Osteoblast (primary cell): Measurements from ENCODE around the gene ARR3. TPM values are rescaled to one million over a fixed set of nuclear protein-coding genes. Genes with fewer than 3 reads are reported as not detected.
"Not testable (repeated sequence)": the region's sequence is repeated elsewhere in the genome, so short reads cannot be mapped to it uniquely, and the experiment has no call there.

Experiments used
- DNase-seq: peaks from one replicate; pipeline ENCODE4 v3.0.0; 2011; ENCODE audit warnings: low spot score, mixed read lengths; ENCODE audit not compliant: insufficient read length; ENCODE audit errors: missing footprints
- H2AFZ ChIP-seq: 2 replicates; pipeline ENCODE4 v1.6.0; 2011; ENCODE audit warnings: mild to moderate bottlenecking, low read length
- H3K27ac ChIP-seq: 2 replicates; pipeline ENCODE4 v1.5.1; 2011; ENCODE audit warnings: mild to moderate bottlenecking, low read depth, low read length, moderate library complexity
- H3K27me3 ChIP-seq: 2 replicates; pipeline ENCODE4 v1.6.0; 2012; ENCODE audit warnings: mild to moderate bottlenecking, control low read depth, inconsistent platforms, low read length, moderate library complexity; ENCODE audit not compliant: insufficient read depth
- H3K36me3 ChIP-seq: 2 replicates; pipeline ENCODE4 v1.5.1; 2011; ENCODE audit warnings: mild to moderate bottlenecking, low read length, control low read depth, moderate library complexity; ENCODE audit not compliant: insufficient read depth
- H3K4me1 ChIP-seq: 2 replicates; pipeline ENCODE4 v1.5.1; 2011; ENCODE audit warnings: mild to moderate bottlenecking, low read length, control low read depth, moderate library complexity; ENCODE audit not compliant: insufficient read depth
- H3K4me2 ChIP-seq: 2 replicates; pipeline ENCODE4 v1.6.0; 2011; ENCODE audit warnings: mild to moderate bottlenecking, low read length; ENCODE audit not compliant: insufficient read depth
- H3K4me3 ChIP-seq: fragments of 200-600 bp; sonication (generic); 3 replicates; pipeline ENCODE4 v1.5.1; 2012; ENCODE audit warnings: mild to moderate bottlenecking, low read length, inconsistent platforms; ENCODE audit not compliant: insufficient read depth
- H3K79me2 ChIP-seq: 2 replicates; pipeline ENCODE4 v1.6.0; 2012; ENCODE audit warnings: mild to moderate bottlenecking, low read length, control low read depth, inconsistent platforms; ENCODE audit not compliant: insufficient read depth
- H3K9me3 ChIP-seq: 2 replicates; pipeline ENCODE4 v1.5.1; 2011; ENCODE audit warnings: low read depth, low read length, control low read depth
- H4K20me1 ChIP-seq: 2 replicates; pipeline ENCODE4 v1.6.0; 2012; ENCODE audit warnings: mild to moderate bottlenecking, low read length, control low read depth; ENCODE audit not compliant: insufficient read depth
- total RNA-seq: library from RNA; depleted of rRNA; stranded (reverse); fragments of >200 nt; gene quantifications from 2 replicates; pipeline ENCODE4 v1.2.3, GENCODE V29; 2012
- TF ChIP-seq, protein P1 (sequence below): IDR thresholded peaks from 2 replicates; pipeline ENCODE4 v1.5.1; 2011; ENCODE audit warnings: mild to moderate bottlenecking, low read depth, low read length, moderate library complexity; ENCODE audit errors: extremely low read depth

The ARR3 gene
- total RNA-seq, 1 donor: not detected

DNA sequence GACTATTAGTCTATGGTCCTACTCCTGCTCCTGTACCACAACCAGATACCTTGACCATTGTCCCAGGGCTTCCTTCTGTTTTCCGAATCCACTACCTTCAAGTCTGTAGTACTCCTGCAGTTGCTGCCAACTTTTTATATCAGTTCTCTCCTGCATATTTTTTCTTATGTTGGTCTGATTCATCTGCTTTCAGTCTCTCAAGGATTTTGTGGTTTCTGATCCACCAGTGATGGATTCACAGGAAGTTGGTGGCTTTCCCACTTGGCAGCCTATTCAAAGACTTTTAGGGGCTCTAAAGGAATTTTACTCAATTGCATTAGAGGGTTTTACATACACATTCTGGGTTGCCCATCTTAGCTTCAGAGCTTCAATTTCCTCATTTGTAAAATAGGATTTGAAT is 45.4 kb downstream of the ARR3 start:
- Histone ChIP-seq H3K27ac (no peak overlapping the region), H3K79me2 (peaks cover 21% of the 10 kb centered on the region), H3K4me2 (peak overlapping the region; percentile 16), H2AFZ (no peak overlapping the region), H3K27me3 (no peaks in the 10 kb centered on the region), H4K20me1 (no peaks in the 10 kb centered on the region), H3K4me1 (peaks cover 10% of the 10 kb centered on the region), H3K9me3 (no peaks in the 10 kb centered on the region), H3K4me3 (no peak overlapping the region), H3K36me3 (no peaks in the 10 kb centered on the region)
- TF ChIP-seq, protein P1, sequence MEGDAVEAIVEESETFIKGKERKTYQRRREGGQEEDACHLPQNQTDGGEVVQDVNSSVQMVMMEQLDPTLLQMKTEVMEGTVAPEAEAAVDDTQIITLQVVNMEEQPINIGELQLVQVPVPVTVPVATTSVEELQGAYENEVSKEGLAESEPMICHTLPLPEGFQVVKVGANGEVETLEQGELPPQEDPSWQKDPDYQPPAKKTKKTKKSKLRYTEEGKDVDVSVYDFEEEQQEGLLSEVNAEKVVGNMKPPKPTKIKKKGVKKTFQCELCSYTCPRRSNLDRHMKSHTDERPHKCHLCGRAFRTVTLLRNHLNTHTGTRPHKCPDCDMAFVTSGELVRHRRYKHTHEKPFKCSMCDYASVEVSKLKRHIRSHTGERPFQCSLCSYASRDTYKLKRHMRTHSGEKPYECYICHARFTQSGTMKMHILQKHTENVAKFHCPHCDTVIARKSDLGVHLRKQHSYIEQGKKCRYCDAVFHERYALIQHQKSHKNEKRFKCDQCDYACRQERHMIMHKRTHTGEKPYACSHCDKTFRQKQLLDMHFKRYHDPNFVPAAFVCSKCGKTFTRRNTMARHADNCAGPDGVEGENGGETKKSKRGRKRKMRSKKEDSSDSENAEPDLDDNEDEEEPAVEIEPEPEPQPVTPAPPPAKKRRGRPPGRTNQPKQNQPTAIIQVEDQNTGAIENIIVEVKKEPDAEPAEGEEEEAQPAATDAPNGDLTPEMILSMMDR: no peak
- no peak for DNase-seq

DNA sequence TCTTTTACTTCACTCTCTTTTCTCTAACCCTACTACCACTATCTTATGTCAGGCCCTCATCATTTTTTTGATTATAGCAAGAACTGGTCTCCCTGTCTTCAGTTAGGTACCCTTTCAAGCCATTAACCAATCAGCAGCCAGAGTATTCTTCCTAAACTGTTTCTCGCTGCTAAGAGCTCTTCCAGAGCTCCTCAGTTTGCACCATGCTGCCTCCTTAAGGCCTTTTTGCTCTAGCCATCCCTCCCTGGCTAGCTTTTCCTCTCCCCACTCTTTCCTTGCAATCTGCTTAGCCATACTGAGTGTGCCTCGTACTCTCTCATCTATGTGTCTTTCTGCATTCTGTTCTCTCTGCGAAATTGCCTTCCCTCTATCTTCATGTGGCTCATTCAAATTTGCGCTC is 54.6 kb downstream of the ARR3 start:
- H2AFZ ChIP-seq: peak overlapping the region; percentile 22
- TF ChIP-seq, protein P1: no peak
- H3K9me3 ChIP-seq: no peaks in the 10 kb centered on the region
- no peak overlapping the region for H3K27ac ChIP-seq
- H3K4me2 ChIP-seq: no peak overlapping the region
- H3K27me3 ChIP-seq: peaks cover 15% of the 10 kb centered on the region
- H3K4me3 ChIP-seq: no peak overlapping the region
- no peaks in the 10 kb centered on the region for H4K20me1 ChIP-seq
- H3K36me3 ChIP-seq: no peaks in the 10 kb centered on the region
- H3K79me2 ChIP-seq: peaks cover 2% of the 10 kb centered on the region
- H3K4me1 ChIP-seq: no peaks in the 10 kb centered on the region
- DNase-seq: no peak

DNA sequence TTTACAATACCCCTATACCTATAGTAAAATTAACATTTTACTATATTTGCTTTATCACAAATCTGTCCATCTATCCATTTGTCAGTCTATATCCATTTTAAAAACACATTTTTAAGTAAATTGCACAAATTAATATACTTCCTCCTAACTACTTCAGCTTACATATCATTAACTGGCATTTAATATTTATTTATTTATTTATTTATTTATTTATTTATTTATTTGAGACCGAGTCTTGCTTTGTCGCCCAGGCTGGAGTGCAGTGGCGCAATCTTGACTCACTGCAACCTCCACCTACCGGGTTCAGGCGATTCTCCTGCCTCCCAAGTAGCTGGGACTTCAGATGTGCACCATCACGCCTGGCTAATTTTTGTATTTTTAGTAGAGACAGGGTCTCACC is 55.5 kb downstream of the ARR3 start:
- H3K4me3 ChIP-seq, H4K20me1 ChIP-seq, H3K9me3 ChIP-seq: not testable (repeated sequence)

DNA sequence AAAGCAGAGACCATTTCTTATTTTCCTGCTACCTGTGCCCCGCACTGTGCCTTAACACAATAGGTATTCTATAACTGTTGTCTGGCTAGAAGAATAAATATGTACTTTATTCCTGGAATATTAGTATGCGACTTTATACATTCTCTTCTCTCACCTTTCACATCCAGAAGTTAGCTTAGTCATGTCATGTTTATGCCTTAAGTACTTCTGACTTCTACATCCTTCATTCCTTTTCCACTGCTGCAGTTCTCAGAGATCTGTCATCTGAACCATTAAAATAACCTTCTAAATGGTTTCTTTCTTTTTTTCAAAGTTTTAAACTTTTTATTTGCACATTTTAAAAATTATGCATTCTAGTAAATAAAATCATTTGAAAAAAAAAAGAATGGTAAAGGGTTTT is 56.2 kb downstream of the ARR3 start:
- Histone ChIP-seq H2AFZ (no peak overlapping the region), H3K4me3 (no peak overlapping the region), H3K4me1 (no peaks in the 10 kb centered on the region), H3K27me3 (peaks cover 15% of the 10 kb centered on the region), H3K27ac (no peak overlapping the region), H3K36me3 (no peaks in the 10 kb centered on the region), H3K9me3 (no peaks in the 10 kb centered on the region), H3K79me2 (peaks cover 2% of the 10 kb centered on the region), H3K4me2 (no peak overlapping the region), H4K20me1 (no peaks in the 10 kb centered on the region)
- TF ChIP-seq, protein P1: no peak
- no peak for DNase-seq

More for the DNA sequence above, 55.5 kb downstream of the ARR3 start:
- not testable (repeated sequence) for H3K27ac ChIP-seq, DNase-seq, H3K36me3 ChIP-seq, H3K79me2 ChIP-seq, H2AFZ ChIP-seq, H3K4me1 ChIP-seq, H3K4me2 ChIP-seq
- H3K27me3 ChIP-seq: peaks cover 15% of the 10 kb centered on the region
